Frontal cortex (tissue), 1 donor: Measurements from ENCODE around the gene SHOC1. TPM values are rescaled to one million over a fixed set of nuclear protein-coding genes. Genes with fewer than 3 reads are reported as not detected.

Source experiments
- small RNA-seq: library from RNA; depleted of rRNA; stranded (forward); fragments of <200 nt; gene quantifications from one replicate; pipeline ENCODE3, GENCODE V24; 2014
- total RNA-seq: library from RNA; depleted of rRNA; stranded (reverse); fragments of >200 nt; gene quantifications from one replicate; pipeline ENCODE4 v1.2.3, GENCODE V29; 2014

SHOC1 gene
- total RNA-seq, 1 donor from 2014 or later, result not detected

Small RNA genes within 50 kb of the gene (small RNA-seq; reads per million reads assigned to genes)
- not detected for gene RNU6-1013P

Other genes with a start within 250 kb of the SHOC1 start
- gene PTGR1, start 195.3 kb downstream of the SHOC1 start, total RNA-seq, result 12.2 TPM
- 4.5 TPM for gene DNAJC25, start 163.6 kb downstream of the SHOC1 start, total RNA-seq
- 37.9 TPM for gene GNG10, start 133.3 kb downstream of the SHOC1 start, total RNA-seq
- 83.2 TPM for gene UGCG, start 101.9 kb upstream of the SHOC1 start, total RNA-seq